Astrocyte (in vitro differentiated cells and primary cell): ENCODE results near the gene TEPSIN.

ENCODE experiments used
- CTCF ChIP-seq: IDR thresholded peaks from 2 replicates; pipeline ENCODE4 v1.5.1; 2011; ENCODE audit warnings: low read depth, mild to moderate bottlenecking, inconsistent platforms, low read length, moderate library complexity; ENCODE audit not compliant: insufficient read depth
- EZH2 ChIP-seq: IDR thresholded peaks from 2 replicates; pipeline ENCODE4 v1.6.1; 2012; ENCODE audit warnings: mild to moderate bottlenecking, low read length, inconsistent platforms; ENCODE audit not compliant: insufficient read depth

DNA sequence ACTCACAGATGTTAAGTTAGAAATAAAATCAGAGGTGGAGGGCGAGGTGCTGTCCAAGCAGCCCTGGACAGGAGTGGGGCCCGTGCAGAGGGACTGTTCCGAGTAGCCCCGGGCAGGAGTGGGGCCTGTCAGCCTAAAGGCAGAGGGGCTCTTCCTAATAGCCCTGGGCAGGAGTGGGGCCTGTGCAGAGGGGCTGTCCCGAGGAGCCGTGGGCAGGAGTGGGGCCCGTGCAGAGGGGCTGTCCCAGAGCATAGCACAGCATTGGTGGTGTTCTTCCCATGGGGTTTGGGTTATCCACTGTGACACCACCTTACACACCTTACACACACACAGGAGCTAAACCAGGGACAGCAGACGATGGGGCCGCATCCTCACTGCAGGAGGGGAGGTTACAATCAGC, 26.5 kb downstream of the TEPSIN start:
- no peak for TF ChIP-seq CTCF
- no peak for TF ChIP-seq EZH2
